ENCODE data around the gene AP3S2. TPM values are rescaled to one million over a fixed set of nuclear protein-coding genes. Genes with fewer than 3 reads are reported as not detected.

Gene AP3S2
- total RNA-seq, 1 experiment from 2014 or later: 23.3 TPM

- Histone ChIP-seq H3K4me1 (ENCODE audit: control insufficient read depth in 1 of 2, insufficient read depth in 2 of 2, low read length in 2 of 2) (no peaks in the 10 kb centered on the region), H4K20me1 (ENCODE audit: insufficient read depth) (no peaks in the 10 kb centered on the region), H3K9me2 (ENCODE audit: insufficient read depth) (no peaks in the 10 kb centered on the region), H3K79me2 (ENCODE audit: insufficient read depth, low read length) (no peaks in the 10 kb centered on the region), H3K27me3 (ENCODE audit: insufficient read depth, low read length) (no peaks in the 10 kb centered on the region), H3K9me3 (ENCODE audit: control insufficient read depth in 1 of 2, insufficient read depth in 1 of 2, low read depth in 1 of 2, low read length in 2 of 2) (no peaks in the 10 kb centered on the region), H2AFZ (ENCODE audit: low read depth, low read length, poor library complexity, severe bottlenecking) (no peak overlapping the region), H3K9ac (ENCODE audit: low read length) (no peak overlapping the region), H3K4me2 (ENCODE audit: low read length) (no peak overlapping the region), H3K36me3 (ENCODE audit: control insufficient read depth in 1 of 2, insufficient read depth in 2 of 2, low read length in 2 of 2) (peaks cover 10 to 11% of the 10 kb centered on the region in 2 experiments; a peak in 3 of 4 replicates), H3K27ac (ENCODE audit: low read depth, low read length) (no peak overlapping the region), H3K4me3 (replicated peaks in 1 of 2; ENCODE audit: low read depth in 1 of 2, low read length in 2 of 2) (no peak overlapping the region)
- intact Hi-C loops (cut with micrococcal nuclease): no loop called here
- ChIA-PET RAD21 (ENCODE audit: low non-redundant PET in 1 of 2, low total read pairs in 2 of 2, uncharacterized antibody in 2 of 2, unreplicated experiment in 2 of 2) (no interaction called here), CTCF (interaction anchor here (1.0 to 1.2 kb wide), 2 partner anchors 10 to 98 kb away, joined by 3 read pairs; no protein-coding TSS in a partner anchor), POLR2A (no interaction called here)
- ATAC-seq (no peak), DNase-seq (ENCODE audit: low read depth, low spot score) (no peak)
- BruUV-seq (replicated peaks): no TSS peak
- no peak for TF ChIP-seq YY1 (IDR thresholded peaks at IDR 0.05; ENCODE audit: extremely low read depth, insufficient replicate concordance, low read depth, low read length)
- TF ChIP-seq POLR2AphosphoS5 (IDR thresholded peaks at IDR 0.05; ENCODE audit: low read depth, low read length): no peak
- TF ChIP-seq REST (IDR thresholded peaks at IDR 0.05; ENCODE audit: low read depth): no peak
- TF ChIP-seq RAD21 (IDR thresholded peaks at IDR 0.05; ENCODE audit: low read depth): no peak
- no peak for TF ChIP-seq EZH2phosphoT487 (IDR thresholded peaks at IDR 0.05; ENCODE audit: borderline replicate concordance)
- TF ChIP-seq SRF (IDR thresholded peaks at IDR 0.05; ENCODE audit: low read depth): no peak
- TF ChIP-seq ELF1 (IDR thresholded peaks at IDR 0.05; ENCODE audit: borderline replicate concordance, low read depth): no peak
- no peak for TF ChIP-seq SP1 (IDR thresholded peaks at IDR 0.05; ENCODE audit: low read depth)
- TF ChIP-seq JUND (IDR thresholded peaks at IDR 0.05): no peak
- TF ChIP-seq FOSL1 (IDR thresholded peaks at IDR 0.05; ENCODE audit: low read depth): no peak
- no peak for TF ChIP-seq ATF3 (IDR thresholded peaks at IDR 0.05)
- no peak for TF ChIP-seq CEBPB (IDR thresholded peaks at IDR 0.05; ENCODE audit: low read depth)
- no peak for TF ChIP-seq TCF7L2 (IDR thresholded peaks at IDR 0.05; ENCODE audit: borderline replicate concordance, extremely low read depth, insufficient read depth, insufficient read length)
- no peak for TF ChIP-seq EGR1 (IDR thresholded peaks at IDR 0.05; ENCODE audit: low read depth)
- TF ChIP-seq SIN3A (IDR thresholded peaks at IDR 0.05; ENCODE audit: low read depth): no peak
- TF ChIP-seq, protein P1, sequence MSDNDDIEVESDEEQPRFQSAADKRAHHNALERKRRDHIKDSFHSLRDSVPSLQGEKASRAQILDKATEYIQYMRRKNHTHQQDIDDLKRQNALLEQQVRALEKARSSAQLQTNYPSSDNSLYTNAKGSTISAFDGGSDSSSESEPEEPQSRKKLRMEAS (IDR thresholded peaks at IDR 0.05): no peak
- TF ChIP-seq, protein P2, sequence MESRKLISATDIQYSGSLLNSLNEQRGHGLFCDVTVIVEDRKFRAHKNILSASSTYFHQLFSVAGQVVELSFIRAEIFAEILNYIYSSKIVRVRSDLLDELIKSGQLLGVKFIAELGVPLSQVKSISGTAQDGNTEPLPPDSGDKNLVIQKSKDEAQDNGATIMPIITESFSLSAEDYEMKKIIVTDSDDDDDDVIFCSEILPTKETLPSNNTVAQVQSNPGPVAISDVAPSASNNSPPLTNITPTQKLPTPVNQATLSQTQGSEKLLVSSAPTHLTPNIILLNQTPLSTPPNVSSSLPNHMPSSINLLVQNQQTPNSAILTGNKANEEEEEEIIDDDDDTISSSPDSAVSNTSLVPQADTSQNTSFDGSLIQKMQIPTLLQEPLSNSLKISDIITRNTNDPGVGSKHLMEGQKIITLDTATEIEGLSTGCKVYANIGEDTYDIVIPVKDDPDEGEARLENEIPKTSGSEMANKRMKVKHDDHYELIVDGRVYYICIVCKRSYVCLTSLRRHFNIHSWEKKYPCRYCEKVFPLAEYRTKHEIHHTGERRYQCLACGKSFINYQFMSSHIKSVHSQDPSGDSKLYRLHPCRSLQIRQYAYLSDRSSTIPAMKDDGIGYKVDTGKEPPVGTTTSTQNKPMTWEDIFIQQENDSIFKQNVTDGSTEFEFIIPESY (IDR thresholded peaks at IDR 0.05; ENCODE audit: extremely low read depth, insufficient replicate concordance, low read length): no peak
Observed at GRCh38 chr15:89858661-89859458, 34.9 kb downstream of the AP3S2 start.
